HS-5 (cell line): ENCODE data around the gene GPR87.

Experiments
- DNase-seq: peaks from one replicate; pipeline ENCODE4 v3.0.0-alpha.2; 2012; ENCODE audit warnings: low read depth

The GPR87 gene

GRCh38 chr3:151315846-151316245 lies 774 bp downstream of the GPR87 start:
- DNase-seq, result no peak

DNA sequence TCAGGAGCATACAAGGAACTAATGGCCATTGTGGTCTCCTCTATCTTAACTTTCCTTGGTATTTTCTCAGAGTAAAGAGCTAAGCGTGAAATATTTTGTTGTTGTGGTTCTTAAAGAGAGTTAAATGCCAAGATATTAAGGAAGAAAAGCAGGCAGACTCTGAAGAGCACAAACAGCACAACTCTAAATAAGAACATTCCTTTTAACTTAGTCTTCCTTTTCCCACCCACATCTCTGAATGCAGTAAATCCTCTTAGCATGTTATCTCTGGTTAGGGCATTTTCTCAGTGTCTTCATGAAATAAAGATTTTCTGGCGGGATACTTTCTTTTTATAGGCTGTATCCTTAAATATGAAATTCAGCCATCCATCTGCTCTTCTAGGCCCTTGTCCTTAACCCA lies 1.5 kb downstream of the GPR87 start:
- no peak for DNase-seq

DNA sequence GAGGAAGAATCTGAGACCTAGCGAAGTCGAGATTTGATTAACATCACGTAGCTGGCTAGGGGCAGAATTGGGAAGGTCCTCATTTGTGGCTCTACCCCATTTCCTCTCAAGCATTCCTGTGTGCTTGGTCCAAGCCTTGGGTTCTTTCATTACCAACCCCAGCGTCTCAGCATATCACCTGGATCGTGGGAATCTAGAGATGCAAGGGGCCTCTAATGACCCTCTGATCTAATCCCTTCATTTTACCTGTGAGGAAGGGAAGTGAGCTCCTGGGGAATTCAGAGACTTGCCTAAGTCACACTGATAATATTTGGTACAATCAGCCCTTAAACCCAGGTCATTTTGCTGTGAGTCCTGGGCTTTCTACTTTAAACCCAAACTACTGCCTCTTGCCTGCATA lies 2.0 kb downstream of the GPR87 start:
- no peak for DNase-seq

DNA sequence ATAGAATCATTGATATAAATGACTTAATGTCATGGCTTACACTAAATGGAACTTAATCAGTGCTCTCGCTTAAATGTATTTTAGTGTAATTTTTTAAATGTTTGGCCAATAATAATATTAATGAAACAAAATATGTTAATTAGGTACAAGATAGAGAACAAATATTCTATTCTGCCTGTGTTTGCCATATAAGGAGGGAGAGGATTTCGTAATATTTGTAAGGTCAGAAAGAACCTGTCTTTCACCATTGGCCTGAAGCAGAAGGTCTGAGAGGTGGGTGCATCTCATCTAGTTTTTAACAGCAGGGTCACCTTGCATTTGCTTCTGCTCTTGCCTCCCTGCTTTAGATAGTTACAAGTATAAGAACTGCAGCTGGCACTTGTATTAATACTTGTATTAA lies 2.5 kb downstream of the GPR87 start:
- no peak for DNase-seq

DNA sequence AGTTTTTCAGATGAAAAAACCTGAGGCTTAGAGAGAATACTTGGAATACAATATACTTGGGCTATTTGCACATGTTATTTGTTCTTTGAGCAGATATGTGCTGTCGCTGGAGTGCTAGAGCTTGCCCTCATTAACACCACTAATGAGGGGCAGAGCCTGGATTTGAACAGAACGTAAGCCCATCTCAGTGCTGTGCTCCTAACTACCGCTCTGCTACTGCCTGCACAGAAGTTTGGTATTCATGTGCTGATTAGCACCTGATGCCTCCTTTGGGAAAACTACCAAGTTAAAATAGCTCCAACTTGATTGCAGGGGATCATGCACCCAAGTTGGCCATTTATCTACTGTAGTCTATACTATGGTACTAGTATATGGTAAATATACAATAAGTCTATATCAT lies 3.6 kb downstream of the GPR87 start:
- no peak for DNase-seq

- no peak for DNase-seq
Measured at GRCh38 chr3:151309566-151309965, 7.1 kb downstream of the GPR87 start.

DNA sequence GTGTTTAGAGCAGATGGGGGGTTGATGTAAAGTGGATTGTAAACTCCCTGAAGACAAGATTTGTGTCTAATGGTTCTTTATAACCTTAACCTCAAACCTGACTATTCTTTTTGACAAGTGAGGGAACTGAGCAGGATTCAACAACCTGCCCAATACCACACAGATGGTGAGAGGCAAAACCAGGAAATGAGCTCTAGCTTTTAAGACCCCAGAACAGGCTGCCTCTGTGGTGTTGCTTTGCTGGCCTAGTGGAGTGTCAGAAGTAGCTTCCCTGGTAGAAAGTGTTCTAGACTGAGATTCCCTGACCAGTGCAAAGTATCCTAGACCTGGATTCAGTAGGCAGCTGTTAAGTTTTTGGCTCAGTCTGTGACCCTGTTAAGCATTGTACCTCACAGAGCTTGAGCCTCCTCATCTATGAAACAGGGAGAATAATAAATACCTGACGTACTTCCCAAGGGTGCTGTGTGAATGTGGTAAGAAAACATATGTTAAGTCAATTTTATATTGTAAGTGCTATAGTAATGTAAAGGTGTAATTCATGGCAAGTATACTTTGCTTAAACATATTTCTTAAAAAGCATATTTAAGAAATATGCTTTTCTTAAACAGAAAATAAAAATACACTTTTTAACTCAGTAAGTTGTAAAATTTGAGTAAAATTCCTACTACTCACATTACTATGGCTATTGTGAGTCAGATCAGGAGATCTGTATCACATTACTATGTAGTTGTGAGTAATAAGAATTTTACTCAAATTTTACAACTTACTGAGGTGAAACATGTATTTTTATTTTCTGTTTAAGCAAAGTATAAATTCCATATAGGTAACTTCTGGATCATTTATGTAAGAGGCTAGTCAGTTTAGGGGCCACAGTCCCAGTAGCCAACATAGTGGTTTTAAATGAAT lies 8.8 kb downstream of the GPR87 start:
- DNase-seq, result no peak

- no peak for DNase-seq
Measured at GRCh38 chr3:151307131-151307530, 9.5 kb downstream of the GPR87 start.

GRCh38 chr3:151306168-151306810 lies 10.3 kb downstream of the GPR87 start:
- DNase-seq, result no peak

DNA sequence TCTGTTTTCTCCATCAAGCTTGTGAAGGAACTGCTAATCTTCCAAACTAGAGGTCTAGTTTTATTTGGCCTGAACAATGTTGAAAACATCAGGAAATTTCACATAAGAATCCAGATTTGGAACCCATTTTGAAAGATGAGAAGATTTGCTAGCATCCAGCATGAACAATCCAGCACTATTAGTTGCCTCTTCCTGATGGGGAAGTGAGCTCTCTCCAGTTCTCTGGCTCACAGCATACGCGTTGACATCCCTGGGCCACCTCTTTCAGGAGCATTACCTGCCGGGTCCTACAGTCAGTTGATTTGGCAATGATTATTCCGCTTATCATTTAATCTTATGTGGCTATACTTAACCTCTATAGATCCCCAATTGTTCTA lies 10.9 kb downstream of the GPR87 start:
- no peak for DNase-seq

GRCh38 chr3:151305060-151305774 lies 11.4 kb downstream of the GPR87 start:
- DNase-seq, result peak; percentile 97

DNA sequence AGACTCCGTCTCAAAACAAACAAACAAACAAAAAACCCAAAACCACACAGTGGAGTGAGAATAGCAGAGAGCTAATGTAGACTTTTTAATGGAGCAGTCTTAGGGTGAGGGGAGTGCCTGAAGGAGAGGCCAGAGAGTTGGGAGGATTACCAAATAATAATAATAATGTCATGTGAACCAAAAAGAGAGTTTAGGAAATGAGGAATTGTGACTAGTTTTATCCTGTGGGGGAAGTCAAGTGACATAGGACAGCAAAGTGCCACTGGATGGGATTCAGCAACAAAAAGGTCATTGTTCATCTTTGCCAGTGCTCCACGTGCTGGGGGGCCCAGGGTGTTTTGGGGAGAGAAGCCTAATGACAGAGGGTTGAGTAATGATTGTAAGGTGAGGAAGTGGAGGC lies 12.9 kb downstream of the GPR87 start:
- DNase-seq, result no peak

DNA sequence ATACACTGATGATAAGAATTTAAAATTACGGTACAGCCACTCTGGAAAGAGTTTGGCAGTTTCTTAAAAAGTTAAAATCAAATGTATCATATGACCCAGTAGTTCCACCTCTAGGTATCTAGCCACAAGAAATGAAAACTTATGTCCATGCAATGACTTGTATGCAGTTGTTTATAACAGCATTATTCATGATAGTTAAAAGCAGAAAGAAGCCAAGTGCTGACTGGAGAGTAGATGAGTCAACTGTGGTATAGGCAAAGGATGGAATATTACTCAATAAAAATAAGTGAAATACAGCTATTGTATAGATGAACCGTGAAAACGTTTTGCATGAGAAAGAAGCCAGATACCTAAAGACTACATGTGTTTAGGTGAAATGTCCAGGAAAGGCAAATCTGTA lies 14.8 kb downstream of the GPR87 start:
- peak; percentile 46 for DNase-seq

DNA sequence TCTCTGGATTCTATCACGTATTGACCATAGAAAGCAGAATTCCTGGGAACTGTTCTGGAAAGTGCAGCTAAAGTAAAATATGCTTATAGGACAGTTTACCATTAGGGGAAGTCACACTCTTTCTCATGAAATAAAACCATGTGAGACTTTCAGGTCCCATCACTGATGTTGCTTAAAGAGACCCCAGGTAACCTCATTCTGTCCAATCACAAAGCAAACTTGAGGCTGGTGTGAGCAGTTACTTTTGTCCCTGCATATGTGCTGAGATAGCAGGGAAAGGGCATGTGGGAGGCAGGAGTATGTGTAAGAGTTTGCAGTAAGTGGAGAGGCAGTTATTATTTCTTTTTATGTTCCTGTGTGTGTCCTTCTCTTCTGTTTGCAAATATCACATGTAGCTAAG lies 16.1 kb downstream of the GPR87 start:
- DNase-seq, result no peak

GRCh38 chr3:151299006-151299405 lies 17.6 kb downstream of the GPR87 start:
- no peak for DNase-seq

- DNase-seq, result no peak
Measured at GRCh38 chr3:151297429-151297828, 19.2 kb downstream of the GPR87 start.

DNA sequence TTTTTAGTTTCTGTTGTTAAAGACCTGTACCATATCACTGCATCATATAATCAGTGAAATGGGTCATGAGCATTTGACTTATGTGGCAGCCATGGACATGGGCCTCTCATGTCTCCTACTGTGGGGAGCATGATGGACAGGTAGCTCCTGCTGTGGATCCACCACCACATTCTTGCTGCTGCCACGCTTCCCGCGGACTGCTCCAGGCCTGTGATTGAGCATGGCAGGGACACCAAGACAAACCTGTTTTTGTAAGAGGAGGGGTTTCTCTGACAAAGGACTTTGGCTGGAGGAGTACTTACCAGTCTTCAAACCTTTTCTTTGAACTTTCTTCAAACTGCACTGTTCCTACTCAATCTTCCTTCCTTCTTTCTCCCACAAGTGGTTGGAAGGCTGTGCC lies 20.4 kb downstream of the GPR87 start:
- no peak for DNase-seq

DNA sequence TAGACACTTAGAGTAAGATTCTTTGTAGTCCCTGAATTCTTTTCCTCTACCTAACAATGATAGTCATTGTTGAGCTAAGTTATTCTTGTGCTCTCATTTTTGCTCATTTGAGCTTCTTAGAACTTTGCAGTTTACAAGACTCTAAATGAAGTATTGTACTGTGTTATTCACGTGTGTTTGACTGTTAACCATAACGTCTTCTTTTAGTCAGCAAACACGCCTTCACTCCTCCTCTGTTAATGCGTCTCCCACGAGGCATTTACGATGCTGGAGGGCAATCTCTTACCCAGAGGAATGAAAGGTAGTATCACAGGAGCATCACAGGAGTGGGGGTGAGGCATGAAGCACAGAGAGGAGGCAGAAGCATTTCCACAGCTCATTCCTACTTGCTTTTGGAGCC lies 23.5 kb downstream of the GPR87 start:
- no peak for DNase-seq

- DNase-seq, result no peak
Measured at GRCh38 chr3:151290673-151291072, 25.9 kb downstream of the GPR87 start.

DNA sequence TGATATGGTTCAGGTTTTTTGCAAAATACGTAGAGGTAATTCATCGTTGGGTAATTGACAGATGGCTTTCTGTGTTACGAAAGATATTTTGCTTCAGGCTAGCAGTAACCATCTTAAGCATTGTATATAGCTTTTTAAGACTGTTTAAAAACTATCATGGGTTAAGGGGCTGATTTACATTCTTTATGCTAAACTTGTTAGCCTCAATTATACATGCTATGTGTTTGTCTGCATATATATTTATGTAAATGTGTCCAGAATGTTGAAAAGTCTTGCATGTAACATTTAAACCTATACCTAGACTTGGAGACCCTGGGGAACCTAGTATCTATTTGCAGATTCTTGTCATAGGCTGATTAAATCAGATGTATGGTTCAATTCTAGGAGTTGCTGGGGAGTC lies 27.2 kb downstream of the GPR87 start:
- DNase-seq, result no peak

GRCh38 chr3:151285940-151286339 lies 30.7 kb downstream of the GPR87 start:
- DNase-seq, result no peak

GRCh38 chr3:151283907-151284461 lies 32.6 kb downstream of the GPR87 start:
- no peak for DNase-seq

GRCh38 chr3:151283387-151283786 lies 33.2 kb downstream of the GPR87 start:
- no peak for DNase-seq
